ENCODE data around the gene PCF11. TPM values are rescaled to one million over a fixed set of nuclear protein-coding genes. Genes with fewer than 3 reads are reported as not detected.

PCF11 gene
- total and polyA plus RNA-seq, 2 of the 13 experiments (the other 11 are each of a cell fraction or from before 2014, with no cell fraction given), result 40.3 to 47.7 TPM

GRCh38 chr11:83156996-83157593, at the start of gene PCF11 (continued):
- TF ChIP-seq ZBTB40 (IDR thresholded peaks at IDR 0.05) (no peak), ZBTB40 (CRISPR knock-in tag; IDR thresholded peaks at IDR 0.05) (no peak), CREB1 (IDR thresholded peaks at IDR 0.05) (no peak; the same call in 1 of the 2 replicates), CREB1 (CRISPR knock-in tag; IDR thresholded peaks at IDR 0.05) (peak; percentile 80), KMT2A (CRISPR knock-in tag; IDR thresholded peaks at IDR 0.05) (0 out of 2 replicates have a peak, but pooled peaks have one; percentile 11), SALL1 (CRISPR knock-in tag; IDR thresholded peaks at IDR 0.05) (peak; percentile 58; the same call in 1 of the 2 replicates), HNRNPK (IDR thresholded peaks at IDR 0.05; ENCODE audit: low read depth, low read length, poor library complexity, severe bottlenecking) (peak; percentile 30), ZNF329 (CRISPR knock-in tag; IDR thresholded peaks at IDR 0.05; ENCODE audit: low read depth) (0 out of 2 replicates have a peak, but pooled peaks have one; percentile 46), ZNF777 (CRISPR knock-in tag; IDR thresholded peaks at IDR 0.05) (no peak), TIGD3 (CRISPR knock-in tag; IDR thresholded peaks at IDR 0.05; ENCODE audit: borderline replicate concordance) (no peak), KIAA2018 (CRISPR knock-in tag; IDR thresholded peaks at IDR 0.05; ENCODE audit: borderline replicate concordance) (no peak)
